Neural crest cell (in vitro differentiated cells): ENCODE measurements around the gene TUT1. TPM values are rescaled to one million over a fixed set of nuclear protein-coding genes. Genes with fewer than 3 reads are reported as not detected.

Experiments used
- DNase-seq: peaks from one replicate; pipeline ENCODE4 v3.0.0; 2021; ENCODE audit warnings: low read depth, mixed read lengths, low spot score
- H3K27ac Mint-ChIP-seq: one replicate; pipeline ENCODE4 v1.8.0; 2021; ENCODE audit warnings: mild to moderate bottlenecking, mixed read lengths; ENCODE audit not compliant: unreplicated experiment
- H3K27me3 Mint-ChIP-seq: 2 replicates; pipeline ENCODE4 v1.8.0; 2021; ENCODE audit warnings: low read depth, mild to moderate bottlenecking, mixed read lengths
- H3K36me3 Mint-ChIP-seq: 2 replicates; pipeline ENCODE4 v1.8.0; 2021; ENCODE audit warnings: low read depth, mild to moderate bottlenecking, mixed read lengths
- H3K4me1 Mint-ChIP-seq: 2 replicates; pipeline ENCODE4 v1.8.0; 2021; ENCODE audit warnings: mixed read lengths
- H3K4me3 Mint-ChIP-seq: one replicate; pipeline ENCODE4 v1.8.0; 2021; ENCODE audit warnings: mild to moderate bottlenecking, mixed read lengths
- H3K9me3 Mint-ChIP-seq: 2 replicates; pipeline ENCODE4 v1.8.0; 2021; ENCODE audit warnings: mixed read lengths
- total RNA-seq: library from RNA; stranded (reverse); gene quantifications from 2 replicates; pipeline ENCODE4 v1.2.1, GENCODE V29; 2021
- TF ChIP-seq, protein P1 (sequence below): fragments of 200-600 bp; sonication (generic); conservative IDR thresholded peaks from 2 replicates; pipeline ENCODE4 v1.5.0; 2021; ENCODE audit warnings: antibody characterized with exemption, mild to moderate bottlenecking

The TUT1 gene
- total RNA-seq, 1 donor from 2014 or later: 20.7 TPM

DNA sequence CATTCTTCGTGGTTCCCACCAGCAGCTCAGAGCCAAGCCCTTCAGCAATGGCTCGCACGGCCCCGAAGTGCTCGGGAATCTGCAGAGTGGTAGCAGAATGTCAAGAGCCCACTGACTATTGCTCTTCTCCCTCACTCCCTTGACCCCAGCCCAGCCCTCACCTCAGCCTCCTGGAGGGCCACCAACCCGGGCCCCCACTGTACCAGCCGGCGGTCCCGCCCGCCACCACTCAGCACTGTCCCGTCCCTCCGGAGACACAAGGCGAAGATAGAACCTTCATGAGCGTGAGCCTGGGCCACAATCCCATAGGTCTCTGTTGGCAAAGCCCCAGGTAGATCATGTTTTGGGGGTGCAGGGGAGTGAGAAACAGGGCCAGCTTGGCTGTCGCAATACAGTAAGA is 14.6 kb upstream of the TUT1 start:
- no peak overlapping the region for H3K27ac Mint-ChIP-seq
- peaks cover 12% of the 10 kb centered on the region for H3K36me3 Mint-ChIP-seq
- H3K4me3 Mint-ChIP-seq: peak overlapping the region; percentile 72
- peaks cover 44% of the 10 kb centered on the region for H3K4me1 Mint-ChIP-seq
- TF ChIP-seq, protein P1, sequence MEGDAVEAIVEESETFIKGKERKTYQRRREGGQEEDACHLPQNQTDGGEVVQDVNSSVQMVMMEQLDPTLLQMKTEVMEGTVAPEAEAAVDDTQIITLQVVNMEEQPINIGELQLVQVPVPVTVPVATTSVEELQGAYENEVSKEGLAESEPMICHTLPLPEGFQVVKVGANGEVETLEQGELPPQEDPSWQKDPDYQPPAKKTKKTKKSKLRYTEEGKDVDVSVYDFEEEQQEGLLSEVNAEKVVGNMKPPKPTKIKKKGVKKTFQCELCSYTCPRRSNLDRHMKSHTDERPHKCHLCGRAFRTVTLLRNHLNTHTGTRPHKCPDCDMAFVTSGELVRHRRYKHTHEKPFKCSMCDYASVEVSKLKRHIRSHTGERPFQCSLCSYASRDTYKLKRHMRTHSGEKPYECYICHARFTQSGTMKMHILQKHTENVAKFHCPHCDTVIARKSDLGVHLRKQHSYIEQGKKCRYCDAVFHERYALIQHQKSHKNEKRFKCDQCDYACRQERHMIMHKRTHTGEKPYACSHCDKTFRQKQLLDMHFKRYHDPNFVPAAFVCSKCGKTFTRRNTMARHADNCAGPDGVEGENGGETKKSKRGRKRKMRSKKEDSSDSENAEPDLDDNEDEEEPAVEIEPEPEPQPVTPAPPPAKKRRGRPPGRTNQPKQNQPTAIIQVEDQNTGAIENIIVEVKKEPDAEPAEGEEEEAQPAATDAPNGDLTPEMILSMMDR: no peak
- DNase-seq: no peak
- H3K9me3 Mint-ChIP-seq: no peaks in the 10 kb centered on the region
- peaks cover 20% of the 10 kb centered on the region for H3K27me3 Mint-ChIP-seq

DNA sequence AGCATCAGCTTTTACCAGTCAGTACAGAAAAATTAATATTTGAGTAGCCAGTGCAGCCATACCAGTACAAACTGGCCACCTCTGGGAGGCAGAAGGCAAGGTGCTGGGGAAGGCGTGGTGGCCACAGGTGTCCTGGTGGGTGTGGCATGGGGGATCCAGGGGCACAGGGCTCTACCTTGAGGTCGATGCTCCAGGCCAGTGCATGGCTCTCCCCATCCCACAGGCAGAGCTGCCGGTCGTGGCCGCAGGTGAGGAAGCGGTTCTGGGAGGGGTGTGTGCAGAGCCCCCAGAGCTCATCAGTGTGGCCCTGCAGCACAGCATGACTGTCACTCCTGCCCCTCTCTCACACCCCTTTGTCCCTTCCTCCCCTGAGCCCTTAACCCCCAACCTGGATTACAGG is 14.1 kb upstream of the TUT1 start:
- Mint-ChIP-seq H3K4me1 (peaks cover 45% of the 10 kb centered on the region), H3K4me3 (no peak overlapping the region), H3K9me3 (no peaks in the 10 kb centered on the region), H3K27ac (no peak overlapping the region), H3K36me3 (peaks cover 13% of the 10 kb centered on the region), H3K27me3 (peaks cover 20% of the 10 kb centered on the region)
- DNase-seq: no peak
- TF ChIP-seq, protein P1: no peak

DNA sequence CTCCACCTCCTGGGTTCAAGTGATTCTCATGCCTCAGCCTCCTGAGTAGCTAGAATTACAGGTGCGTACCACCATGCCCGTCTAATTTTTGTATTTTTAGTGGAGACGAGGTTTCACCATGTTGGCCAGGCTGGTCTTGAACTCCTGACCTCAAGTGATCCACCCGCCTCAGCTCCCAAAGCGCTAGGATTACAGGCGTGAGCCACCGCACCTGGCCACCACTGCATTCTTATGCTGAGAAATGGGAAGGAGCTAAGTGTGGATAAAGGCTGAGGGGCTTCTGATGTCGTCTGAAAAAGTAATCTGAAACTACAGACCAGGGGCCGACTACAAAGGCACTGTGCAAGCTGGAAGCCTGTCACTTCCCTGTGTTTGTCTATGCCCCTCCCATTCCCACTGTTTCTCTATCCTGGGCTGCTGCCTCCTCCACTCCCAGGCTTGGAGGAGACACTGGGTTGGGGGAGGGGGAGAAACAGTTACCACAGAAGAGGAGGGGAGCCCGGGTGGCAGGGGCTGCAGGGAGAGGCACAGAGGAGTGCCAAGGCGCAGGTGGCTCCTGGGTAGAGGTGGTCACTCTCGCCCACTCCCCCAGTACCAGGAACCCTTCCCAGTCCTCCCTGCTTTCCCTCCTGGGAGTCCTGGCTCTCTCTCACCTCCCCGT is 13.3 kb upstream of the TUT1 start:
- H3K4me1 Mint-ChIP-seq: peaks cover 48% of the 10 kb centered on the region

DNA sequence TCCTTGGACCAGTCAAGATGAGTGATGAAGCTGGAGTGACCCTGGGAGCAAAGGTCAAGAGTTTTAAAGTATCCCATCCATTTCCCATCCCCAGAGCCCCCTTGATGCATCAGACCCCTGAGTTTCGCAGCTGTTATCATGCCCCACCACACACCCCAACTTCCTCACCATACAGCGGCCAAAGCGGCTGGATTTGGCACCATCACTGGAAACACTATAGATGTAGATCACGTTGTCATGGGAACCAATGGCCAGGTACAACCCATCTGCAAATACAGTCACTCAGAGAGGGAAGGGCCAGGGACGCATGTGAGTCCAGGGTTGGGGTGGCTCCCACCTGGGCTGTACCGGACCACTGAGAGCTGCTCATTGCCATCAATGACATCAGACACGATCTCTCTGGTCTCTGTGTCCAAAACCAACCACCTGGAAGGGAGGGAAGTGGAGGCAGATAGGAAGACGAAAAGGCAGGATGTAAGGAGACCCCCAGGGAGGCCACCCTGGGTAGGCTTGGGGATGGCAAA is 12.5 kb upstream of the TUT1 start:
- DNase-seq: no peak
- no peak overlapping the region for H3K27ac Mint-ChIP-seq
- H3K4me3 Mint-ChIP-seq: peak overlapping the region; percentile 81
- H3K36me3 Mint-ChIP-seq: peaks cover 26% of the 10 kb centered on the region
- H3K4me1 Mint-ChIP-seq: peaks cover 56% of the 10 kb centered on the region
- TF ChIP-seq, protein P1: no peak
- H3K9me3 Mint-ChIP-seq: no peaks in the 10 kb centered on the region
- H3K27me3 Mint-ChIP-seq: peaks cover 23% of the 10 kb centered on the region

More for the DNA sequence above, 13.3 kb upstream of the TUT1 start:
- H3K27ac Mint-ChIP-seq: peak overlapping the region; percentile 43
- H3K9me3 Mint-ChIP-seq: no peaks in the 10 kb centered on the region
- no peak for DNase-seq
- peaks cover 20% of the 10 kb centered on the region for H3K27me3 Mint-ChIP-seq
- TF ChIP-seq, protein P1: no peak
- H3K36me3 Mint-ChIP-seq: peaks cover 20% of the 10 kb centered on the region
- peak overlapping the region; percentile 81 for H3K4me3 Mint-ChIP-seq

DNA sequence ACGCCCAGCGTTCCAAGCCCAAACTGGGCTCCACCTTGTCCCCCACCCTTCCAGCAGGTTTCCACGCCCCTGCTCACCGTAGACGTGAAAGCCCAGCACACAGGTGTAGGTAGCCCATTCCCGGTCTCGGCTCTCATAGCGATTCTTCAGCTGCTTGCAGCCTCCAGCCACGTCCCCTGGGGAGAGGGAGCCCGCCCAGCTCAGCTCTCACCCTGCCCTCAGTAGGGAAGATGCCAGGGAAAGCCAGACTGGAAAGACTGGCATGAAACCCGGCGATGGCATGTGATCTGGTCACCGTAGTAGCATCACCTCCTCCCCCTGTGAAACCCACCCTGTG is 11.7 kb upstream of the TUT1 start:
- TF ChIP-seq, protein P1: no peak
- Mint-ChIP-seq H3K4me3 (peak overlapping the region; percentile 81), H3K4me1 (peaks cover 58% of the 10 kb centered on the region), H3K9me3 (no peaks in the 10 kb centered on the region), H3K36me3 (peaks cover 30% of the 10 kb centered on the region), H3K27ac (no peak overlapping the region), H3K27me3 (peaks cover 23% of the 10 kb centered on the region)
- no peak for DNase-seq
